ENCODE results near the gene MARK2.

DNA sequence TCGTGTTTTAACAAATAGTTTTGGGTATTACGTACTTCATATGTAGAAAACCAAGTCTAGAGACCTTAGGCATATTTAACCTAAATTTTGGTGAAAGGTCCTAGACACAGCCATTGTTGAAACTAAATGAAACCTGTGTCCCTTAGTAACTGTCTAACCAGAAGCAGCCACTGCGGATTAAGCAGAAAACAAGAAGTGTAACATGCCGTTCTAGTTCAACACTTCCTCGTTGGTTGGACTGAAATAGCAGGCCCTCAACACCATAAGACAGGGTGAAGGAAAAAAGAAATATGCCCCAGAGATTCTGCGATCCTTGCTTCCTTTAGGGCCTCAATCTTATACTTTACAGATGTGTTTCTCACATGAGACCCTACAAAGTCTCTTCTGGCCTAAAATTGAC, 101.9 kb downstream of the MARK2 start:
- TF ChIP-seq EZH2 (IDR thresholded peaks at IDR 0.05; ENCODE audit: low read length, missing control alignments), result no peak
- TF ChIP-seq, protein P1, sequence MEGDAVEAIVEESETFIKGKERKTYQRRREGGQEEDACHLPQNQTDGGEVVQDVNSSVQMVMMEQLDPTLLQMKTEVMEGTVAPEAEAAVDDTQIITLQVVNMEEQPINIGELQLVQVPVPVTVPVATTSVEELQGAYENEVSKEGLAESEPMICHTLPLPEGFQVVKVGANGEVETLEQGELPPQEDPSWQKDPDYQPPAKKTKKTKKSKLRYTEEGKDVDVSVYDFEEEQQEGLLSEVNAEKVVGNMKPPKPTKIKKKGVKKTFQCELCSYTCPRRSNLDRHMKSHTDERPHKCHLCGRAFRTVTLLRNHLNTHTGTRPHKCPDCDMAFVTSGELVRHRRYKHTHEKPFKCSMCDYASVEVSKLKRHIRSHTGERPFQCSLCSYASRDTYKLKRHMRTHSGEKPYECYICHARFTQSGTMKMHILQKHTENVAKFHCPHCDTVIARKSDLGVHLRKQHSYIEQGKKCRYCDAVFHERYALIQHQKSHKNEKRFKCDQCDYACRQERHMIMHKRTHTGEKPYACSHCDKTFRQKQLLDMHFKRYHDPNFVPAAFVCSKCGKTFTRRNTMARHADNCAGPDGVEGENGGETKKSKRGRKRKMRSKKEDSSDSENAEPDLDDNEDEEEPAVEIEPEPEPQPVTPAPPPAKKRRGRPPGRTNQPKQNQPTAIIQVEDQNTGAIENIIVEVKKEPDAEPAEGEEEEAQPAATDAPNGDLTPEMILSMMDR (conservative IDR thresholded peaks at IDR 0.05 in 1 of 2, IDR thresholded peaks at IDR 0.05 in 1 of 2; ENCODE audit: low read depth in 1 of 2, low read length in 2 of 2), result no peak
